Measurements from ENCODE around the gene ADAMTS2.

The ADAMTS2 gene

GRCh38 chr5:179264053-179264782 lies 81.0 kb downstream of the ADAMTS2 start:
- H3K4me3 ChIP-seq (replicated peaks; ENCODE audit: low read depth, low read length) = no peak overlapping the region
- no peak for DNase-seq (ENCODE audit: extremely low read depth, low read depth)
- TF ChIP-seq CTCF (IDR thresholded peaks at IDR 0.05; ENCODE audit: low read depth, low read length, missing control alignments) = no peak

- no peak for TF ChIP-seq CTCF (IDR thresholded peaks at IDR 0.05; ENCODE audit: low read depth, low read length, missing control alignments)
- DNase-seq (ENCODE audit: extremely low read depth, low read depth) = no peak
- no peak overlapping the region for H3K4me3 ChIP-seq (replicated peaks; ENCODE audit: low read depth, low read length)
Measured at GRCh38 chr5:179263391-179264052, 81.7 kb downstream of the ADAMTS2 start.

GRCh38 chr5:179262126-179262920 lies 82.9 kb downstream of the ADAMTS2 start:
- H3K4me3 ChIP-seq (replicated peaks; ENCODE audit: low read depth, low read length) = no peak overlapping the region
- TF ChIP-seq CTCF (IDR thresholded peaks at IDR 0.05; ENCODE audit: low read depth, low read length, missing control alignments) = no peak

GRCh38 chr5:179261301-179262125 lies 83.7 kb downstream of the ADAMTS2 start:
- H3K4me3 ChIP-seq (replicated peaks; ENCODE audit: low read depth, low read length) = no peak overlapping the region
- TF ChIP-seq CTCF (IDR thresholded peaks at IDR 0.05; ENCODE audit: low read depth, low read length, missing control alignments) = peak; percentile 43
- DNase-seq (ENCODE audit: extremely low read depth, low read depth) = no peak

More at GRCh38 chr5:179262126-179262920, 82.9 kb downstream of the ADAMTS2 start:
- no peak for DNase-seq (ENCODE audit: extremely low read depth, low read depth)

- TF ChIP-seq CTCF (IDR thresholded peaks at IDR 0.05; ENCODE audit: low read depth, low read length, missing control alignments) = no peak
- no peak for DNase-seq (ENCODE audit: extremely low read depth, low read depth)
- no peak overlapping the region for H3K4me3 ChIP-seq (replicated peaks; ENCODE audit: low read depth, low read length)
Measured at GRCh38 chr5:179260324-179261070, 84.8 kb downstream of the ADAMTS2 start.
